H1 (cell line): Measurements from ENCODE around the gene TOR1A. TPM values are rescaled to one million over a fixed set of nuclear protein-coding genes. Genes with fewer than 3 reads are reported as not detected.
"Not testable (repeated sequence)": the region's sequence is repeated elsewhere in the genome, so short reads cannot be mapped to it uniquely, and the experiment has no call there.

Experiments
- CTCF ChIA-PET: fragments of 300-600 bp; sonication (Branson Sonifier 250); formaldehyde crosslinking; loops from one replicate; lab custom pipeline; 2021; ENCODE audit not compliant: partially characterized antibody; lab: Charles Lee
- POLR2A ChIA-PET: fragments of 300-600 bp; sonication (Branson Sonifier 250); formaldehyde crosslinking; loops from one replicate; lab custom pipeline; 2021; ENCODE audit warnings: inconsistent platforms; ENCODE audit not compliant: partially characterized antibody; lab: Charles Lee
- DNase-seq, 2 experiments: peaks; one replicate each; pipeline versions ENCODE4 v3.0.0 to v3.0.0-alpha.2; 2010 to 2022; ENCODE audit warnings: low spot score in 2 of 2, low read depth in 1 of 2, mixed read lengths in 1 of 2
- FAIRE-seq: peaks from 2 replicates; lab custom pipeline; 2011; peaks lifted over from hg19 to GRCh38; lab: Jason Lieb, UNC
- H2AFZ ChIP-seq: 2 replicates; pipeline ENCODE4 v1.8.1; 2012; ENCODE audit warnings: low read length, inconsistent platforms
- H2AK5ac ChIP-seq: 2 replicates; pipeline ENCODE4 v1.6.1; 2013; ENCODE audit warnings: low read depth, low read length
- H2BK120ac ChIP-seq: replicated peaks from 2 replicates; pipeline ENCODE3; 2013; ENCODE audit warnings: low read depth, low read length, inconsistent platforms
- H2BK12ac ChIP-seq: 2 replicates; pipeline ENCODE4 v1.6.1; 2013; ENCODE audit warnings: low read depth, low read length
- H2BK15ac ChIP-seq: 2 replicates; pipeline ENCODE4 v1.6.1; 2013; ENCODE audit warnings: low read length
- H2BK20ac ChIP-seq: 2 replicates; pipeline ENCODE4 v1.6.1; 2013; ENCODE audit warnings: low read length
- H2BK5ac ChIP-seq: 2 replicates; pipeline ENCODE4 v1.6.1; 2013; ENCODE audit warnings: low read depth, low read length
- H3K14ac ChIP-seq: 2 replicates; pipeline ENCODE4 v1.6.1; 2013; ENCODE audit warnings: inconsistent platforms; ENCODE audit not compliant: insufficient read length
- H3K18ac ChIP-seq: 2 replicates; pipeline ENCODE4 v1.6.1; 2013; ENCODE audit warnings: low read length; ENCODE audit errors: extremely low read depth
- H3K23ac ChIP-seq: 2 replicates; pipeline ENCODE4 v1.6.1; 2013; ENCODE audit warnings: inconsistent platforms; ENCODE audit not compliant: insufficient read length
- H3K23me2 ChIP-seq: 2 replicates; pipeline ENCODE4 v1.6.1; 2013; ENCODE audit warnings: low read depth, low read length
- H3K27ac ChIP-seq: 2 replicates; pipeline ENCODE4 v1.6.1; 2011; ENCODE audit warnings: low read depth, low read length, inconsistent platforms
- H3K27me3 ChIP-seq, 4 experiments: replicated peaks in 1 of 4; 1 replicate in 1 of 4; 2 replicates in 3 of 4; pipeline versions ENCODE4 v1.6.1 to v1.8.1; 2011 to 2013; ENCODE audit warnings: low read length in 3 of 4, mild to moderate bottlenecking in 3 of 4, inconsistent platforms in 2 of 4, mixed read lengths in 2 of 4, moderate library complexity in 1 of 4; ENCODE audit not compliant: control insufficient read depth in 3 of 4, insufficient read depth in 3 of 4; ENCODE audit errors: extremely low read depth in 1 of 4
- H3K36me3 ChIP-seq, 4 experiments: 2 replicates each; pipeline versions ENCODE4 v1.6.1 to v1.8.1; 2011 to 2013; ENCODE audit warnings: mild to moderate bottlenecking in 4 of 4, low read length in 3 of 4, moderate library complexity in 2 of 4, control low read depth in 1 of 4, inconsistent platforms in 1 of 4; ENCODE audit not compliant: insufficient read depth in 4 of 4, control insufficient read depth in 2 of 4
- H3K4ac ChIP-seq: replicated peaks from 2 replicates; pipeline ENCODE3; 2013; ENCODE audit warnings: low read length, low read depth, mixed read lengths, inconsistent platforms; ENCODE audit not compliant: insufficient read length
- H3K4me1 ChIP-seq, 4 experiments: replicated peaks in 1 of 4; 1 replicate in 1 of 4; 2 replicates in 3 of 4; pipeline versions ENCODE4 v1.6.1 to v1.8.1; 2011 to 2013; ENCODE audit warnings: low read length in 3 of 4, inconsistent platforms in 2 of 4, mixed read lengths in 1 of 4; ENCODE audit not compliant: insufficient read depth in 4 of 4, control insufficient read depth in 3 of 4
- H3K4me2 ChIP-seq, 2 experiments: 2 replicates each; pipeline versions ENCODE4 v1.6.1 to v1.8.1; 2011 to 2013; ENCODE audit warnings: low read depth in 2 of 2, low read length in 2 of 2, control low read depth in 1 of 2, inconsistent platforms in 1 of 2, mild to moderate bottlenecking in 1 of 2; ENCODE audit not compliant: insufficient read depth in 1 of 2
- H3K4me3 ChIP-seq, 4 experiments: fragments of 200-600, 300-600 bp in 1 of 4; sonication (generic), shearing (Covaris generic), sonication (Bioruptor Twin) in 1 of 4; 2 replicates each; pipeline versions ENCODE4 v1.5.1 to v1.8.1; 2011 to 2016; ENCODE audit warnings: low read length in 4 of 4, low read depth in 3 of 4, control low read depth in 2 of 4, inconsistent platforms in 2 of 4, mild to moderate bottlenecking in 2 of 4, mixed read lengths in 1 of 4, moderate library complexity in 1 of 4; ENCODE audit not compliant: insufficient read depth in 2 of 4; ENCODE audit errors: extremely low read depth in 1 of 4
- H3K56ac ChIP-seq: replicated peaks from 2 replicates; pipeline ENCODE3; 2013; ENCODE audit warnings: low read depth, mild to moderate bottlenecking, mixed read lengths, low read length, inconsistent platforms; ENCODE audit not compliant: insufficient read length
- H3K79me1 ChIP-seq: 2 replicates; pipeline ENCODE4 v1.6.1; 2013; ENCODE audit warnings: low read depth, low read length, control low read depth
- H3K79me2 ChIP-seq, 2 experiments: 2 replicates each; pipeline versions ENCODE4 v1.6.1 to v1.8.1; 2012 to 2013; ENCODE audit warnings: low read length in 2 of 2, mild to moderate bottlenecking in 2 of 2, inconsistent platforms in 1 of 2; ENCODE audit not compliant: insufficient read depth in 2 of 2, control insufficient read depth in 1 of 2
- H3K9ac ChIP-seq, 4 experiments: replicated peaks in 1 of 4; 1 replicate in 1 of 4; 2 replicates in 3 of 4; pipeline versions ENCODE4 v1.6.1 to v1.8.1; 2011 to 2013; ENCODE audit warnings: low read depth in 3 of 4, low read length in 3 of 4, control low read depth in 2 of 4, mild to moderate bottlenecking in 2 of 4, moderate library complexity in 2 of 4, inconsistent platforms in 1 of 4; ENCODE audit errors: extremely low read depth in 1 of 4
- H3K9me3 ChIP-seq, 2 experiments: 2 replicates each; pipeline versions ENCODE4 v1.6.1 to v1.8.1; 2012 to 2013; ENCODE audit warnings: mild to moderate bottlenecking in 2 of 2, moderate library complexity in 2 of 2, control low read depth in 1 of 2, inconsistent platforms in 1 of 2, low read depth in 1 of 2, low read length in 1 of 2, mixed read lengths in 1 of 2; ENCODE audit not compliant: insufficient read depth in 2 of 2
- H4K20me1 ChIP-seq, 2 experiments: replicated peaks in 1 of 2; 2 replicates each; pipeline versions ENCODE3 to v1.8.1; 2011 to 2013; ENCODE audit warnings: inconsistent platforms in 2 of 2, low read length in 2 of 2, mild to moderate bottlenecking in 1 of 2; ENCODE audit not compliant: insufficient read depth in 2 of 2, control insufficient read depth in 1 of 2
- H4K5ac ChIP-seq: 2 replicates; pipeline ENCODE4 v1.6.1; 2013; ENCODE audit warnings: low read length, low read depth, mixed read lengths, inconsistent platforms; ENCODE audit not compliant: insufficient read length
- H4K8ac ChIP-seq: 2 replicates; pipeline ENCODE4 v1.8.0; 2013; ENCODE audit warnings: mild to moderate bottlenecking, moderate library complexity, low read length, inconsistent platforms; ENCODE audit not compliant: insufficient read depth; ENCODE audit errors: extremely low read depth
- H4K91ac ChIP-seq: replicated peaks from 2 replicates; pipeline ENCODE3; 2013; ENCODE audit warnings: low read length, mixed read lengths, inconsistent platforms; ENCODE audit not compliant: insufficient read length
- WGBS, 2 experiments: shearing (Covaris generic) in 1 of 2; methylation state at CpG; one replicate each; pipeline versions ENCODE4 v1.1.6 to v1.1.7; 2013 to 2015; ENCODE audit warnings: low lambda C conversion rate in 2 of 2, mixed read lengths in 2 of 2, inconsistent platforms in 1 of 2, low coverage in 1 of 2, missing lambda C conversion rate in 1 of 2; ENCODE audit not compliant: insufficient replicate concordance in 2 of 2, insufficient coverage in 1 of 2, insufficient read length in 1 of 2; ENCODE audit errors: extremely low coverage in 1 of 2, missing lambda C conversion rate in 1 of 2; 5-methylcytosine and 5-hydroxymethylcytosine counted together
- polyA plus RNA-seq, 7 experiments: library from polyadenylated mRNA; depleted of rRNA in 3 of 7; stranded (reverse) in 5 of 7; unstranded in 2 of 7; fragments of >200 nt in 5 of 7; fragments of 200-250 nt in 2 of 7; gene quantifications; 1 replicate in 5 of 7; 2 replicates in 1 of 7; 4 replicates in 1 of 7; pipeline versions ENCODE4 v1.2.1 to v1.2.3, GENCODE V29; 2011 to 2013; ENCODE audit warnings: missing spikeins in 2 of 7, mixed read lengths in 2 of 7
- total RNA-seq: library from RNA; stranded (reverse); fragmentation: NEBNext Ultra II Directional; extraction: Animal tissue kit (Norgen Biotek cat#: 25700); gene quantifications from 2 replicates; pipeline ENCODE4 v1.2.1, GENCODE V29; 2021

Gene TOR1A
- total and polyA plus RNA-seq, 2 of the 8 experiments (the other 6 are each of a cell fraction or from before 2014, with no cell fraction given): 37.6 to 46.7 TPM

DNA sequence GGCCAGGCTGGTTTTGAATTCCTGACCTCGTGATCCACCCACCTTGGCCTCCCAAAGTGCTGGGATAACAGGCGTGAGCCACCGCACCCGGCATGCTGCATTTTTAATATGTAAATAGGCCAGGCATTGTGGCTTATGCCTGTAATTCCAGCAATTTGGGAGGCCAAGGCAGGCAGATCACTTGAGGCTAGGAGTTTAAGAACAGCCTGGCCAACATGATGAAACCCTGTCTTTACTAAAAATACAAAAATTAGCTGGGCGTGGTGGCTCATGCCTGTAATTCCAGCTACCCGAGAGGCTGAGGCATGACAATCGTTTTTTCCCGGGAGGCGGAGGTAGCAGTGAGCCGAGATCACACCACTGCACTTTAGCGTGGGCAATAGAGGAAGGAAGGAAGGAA is 39.0 kb downstream of the TOR1A start:
- H2BK120ac ChIP-seq, H2BK20ac ChIP-seq, H3K4me1 ChIP-seq, H3K23ac ChIP-seq, H3K27me3 ChIP-seq, H4K8ac ChIP-seq, H4K91ac ChIP-seq, H3K79me1 ChIP-seq, H4K20me1 ChIP-seq, H2BK15ac ChIP-seq, H3K9me3 ChIP-seq, H3K23me2 ChIP-seq, H2BK5ac ChIP-seq, H3K36me3 ChIP-seq, H2AFZ ChIP-seq, H3K9ac ChIP-seq, H3K18ac ChIP-seq, H2BK12ac ChIP-seq, H3K4ac ChIP-seq, H3K4me3 ChIP-seq, H3K79me2 ChIP-seq, H4K5ac ChIP-seq, H3K56ac ChIP-seq, H2AK5ac ChIP-seq, H3K4me2 ChIP-seq, H3K14ac ChIP-seq, FAIRE-seq, DNase-seq, H3K27ac ChIP-seq: not testable (repeated sequence)
- 87% methylated on average over 11 of the region's 11 CpGs; no CpG with 5 or more reads in 1 of the 2 experiments for WGBS, 2 experiments
- CTCF ChIA-PET: interaction anchor here (0.9 to 12.8 kb wide), 11 partner anchors 12 to 161 kb away, joined by 3 to 250 read pairs (median 7); no protein-coding TSS in a partner anchor
- POLR2A ChIA-PET: interaction anchor here (1.0 kb wide), 1 partner anchor 47 kb away, joined by 4 read pairs; no protein-coding TSS in a partner anchor
